IPS-11a (cell line): ENCODE results near the gene SERPINB1.

Experiments used
- H3K4me3 ChIP-seq: one replicate; pipeline ENCODE4 v1.5.1; 2013; ENCODE audit warnings: low read depth, low read length, control low read depth

SERPINB1 gene

GRCh38 chr6:2795162-2795561, 46.5 kb downstream of the SERPINB1 start:
- no peak overlapping the region for H3K4me3 ChIP-seq

GRCh38 chr6:2794171-2794730, 47.4 kb downstream of the SERPINB1 start:
- H3K4me3 ChIP-seq = no peak overlapping the region

DNA sequence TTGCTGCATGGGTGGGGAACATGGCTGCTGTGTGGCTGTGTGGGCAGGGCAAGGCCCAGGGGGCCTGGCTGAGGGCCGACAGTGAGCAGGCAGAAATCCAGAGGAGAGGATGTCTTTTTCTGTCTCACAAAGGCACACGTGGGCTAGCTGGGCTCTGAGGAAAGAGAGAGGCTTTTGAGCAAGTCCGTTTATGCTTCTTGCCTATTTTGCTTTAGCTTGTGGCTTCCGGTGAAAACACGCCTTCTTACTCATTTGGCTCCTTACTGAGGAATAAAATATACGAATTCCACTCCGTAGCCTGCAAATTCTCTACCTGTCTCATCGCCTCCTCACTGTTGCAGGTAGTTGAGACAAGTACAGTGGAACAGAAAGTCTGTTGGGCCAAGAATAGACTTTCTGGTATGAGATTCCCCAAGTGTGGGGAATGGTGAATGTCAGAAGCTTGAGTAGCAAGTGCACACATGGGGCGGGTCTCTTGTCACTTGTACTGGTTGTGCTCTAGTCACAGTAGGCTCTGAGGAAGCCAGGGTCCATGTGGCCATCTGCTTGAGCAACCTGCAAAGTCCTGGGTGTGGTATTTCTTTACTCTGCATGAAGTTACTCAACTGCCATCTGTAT, 48.0 kb downstream of the SERPINB1 start:
- no peak overlapping the region for H3K4me3 ChIP-seq

DNA sequence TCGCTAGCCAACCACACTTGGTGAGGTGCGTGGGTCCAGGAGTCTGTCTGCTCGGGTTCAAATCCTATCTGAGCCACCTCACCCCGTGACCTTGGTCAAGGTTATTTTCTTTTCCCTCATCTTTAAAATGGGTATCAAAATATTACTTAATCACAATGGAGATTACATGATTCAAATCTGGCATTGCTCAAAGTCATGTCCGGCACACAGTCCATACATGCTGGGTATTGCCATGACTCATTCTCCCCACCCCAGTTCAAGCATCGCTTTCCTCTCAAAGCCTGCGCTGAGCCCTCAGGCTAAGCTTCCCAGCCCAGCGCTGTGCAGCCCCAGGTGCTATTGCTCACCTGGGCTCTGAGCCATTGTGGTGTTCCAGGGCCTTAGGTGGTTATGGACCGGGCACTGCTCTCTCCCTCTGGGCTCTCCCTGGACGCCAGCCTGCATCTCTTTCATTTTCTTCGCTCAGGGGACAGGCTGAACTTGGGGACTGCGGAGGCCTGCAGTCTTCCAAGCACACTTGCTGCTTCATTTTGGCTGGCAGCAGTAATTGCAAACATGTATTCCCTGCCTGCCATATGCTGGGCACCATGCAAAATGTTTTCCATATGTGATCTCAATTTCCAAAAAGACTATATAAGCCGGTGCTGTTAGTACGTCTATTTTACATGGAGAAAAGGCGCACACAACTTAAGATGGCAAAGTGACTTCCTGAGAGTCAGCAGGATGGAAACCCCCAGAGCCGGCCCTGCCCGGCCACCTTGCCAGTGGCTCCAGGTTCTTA, 49.1 kb downstream of the SERPINB1 start:
- H3K4me3 ChIP-seq = no peak overlapping the region

DNA sequence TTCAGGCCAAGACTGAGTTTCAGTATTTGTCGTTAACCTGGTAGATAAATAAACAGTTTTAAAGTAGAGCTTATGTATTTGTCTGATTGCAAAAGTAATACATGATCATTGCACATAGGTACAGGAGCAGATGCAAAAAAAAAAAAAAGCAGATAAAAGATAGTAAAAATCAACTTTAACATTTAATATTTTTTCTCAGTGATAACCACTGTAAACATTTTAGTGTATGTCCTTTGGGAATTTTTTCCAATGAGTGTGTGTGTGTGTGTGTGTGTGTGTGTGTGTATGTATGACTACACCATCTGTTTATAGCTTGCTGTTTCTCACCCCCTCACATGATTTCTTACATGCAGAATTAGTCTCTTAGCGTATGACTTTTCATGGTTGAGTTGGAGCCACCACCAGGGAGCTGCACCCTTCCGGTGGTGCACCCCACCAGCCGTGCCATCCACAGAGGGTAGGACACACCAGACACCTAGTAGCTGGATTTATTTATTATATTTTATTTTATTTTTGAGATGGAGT, 50.2 kb downstream of the SERPINB1 start:
- H3K4me3 ChIP-seq = no peak overlapping the region

DNA sequence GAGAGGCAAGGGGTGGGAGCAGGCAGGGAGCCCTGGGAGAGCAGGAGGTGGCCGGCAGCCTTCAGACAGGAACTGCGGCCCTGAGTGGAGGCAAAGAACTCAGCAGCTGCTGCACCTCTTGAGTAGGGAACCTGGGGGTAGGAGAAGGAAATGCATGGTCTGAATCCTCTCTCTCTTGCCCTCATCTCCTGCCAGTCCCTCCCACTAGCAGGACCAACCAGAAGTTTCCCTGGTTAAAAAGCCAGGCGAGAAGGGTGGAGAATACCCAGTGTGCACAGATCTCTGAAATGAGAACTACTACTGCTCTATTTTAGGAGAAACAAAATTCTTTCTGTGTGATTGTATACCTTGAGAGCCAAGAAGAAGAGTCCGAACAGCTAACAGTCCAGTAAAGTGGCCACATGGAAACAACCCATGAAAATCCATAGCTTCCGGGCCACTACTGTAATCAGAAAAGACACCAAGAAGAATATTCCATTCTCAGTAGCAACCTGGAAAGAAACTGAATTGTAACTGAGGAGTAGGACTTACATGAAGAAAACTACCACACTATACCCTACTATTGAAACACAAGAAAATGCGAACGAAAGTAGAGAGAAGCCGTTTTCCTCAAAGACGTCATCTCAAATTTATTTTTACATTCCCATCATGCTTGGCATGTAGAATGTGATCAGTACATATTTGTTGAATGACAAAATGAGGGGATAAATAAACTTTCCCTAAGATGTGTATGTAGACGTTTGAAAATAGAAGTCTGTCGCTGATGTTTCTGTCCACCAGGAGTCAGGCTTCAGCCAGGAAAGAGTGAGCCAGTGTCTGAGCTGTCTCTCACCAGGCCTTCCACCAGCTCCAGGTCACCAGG, 50.8 kb downstream of the SERPINB1 start:
- no peak overlapping the region for H3K4me3 ChIP-seq

DNA sequence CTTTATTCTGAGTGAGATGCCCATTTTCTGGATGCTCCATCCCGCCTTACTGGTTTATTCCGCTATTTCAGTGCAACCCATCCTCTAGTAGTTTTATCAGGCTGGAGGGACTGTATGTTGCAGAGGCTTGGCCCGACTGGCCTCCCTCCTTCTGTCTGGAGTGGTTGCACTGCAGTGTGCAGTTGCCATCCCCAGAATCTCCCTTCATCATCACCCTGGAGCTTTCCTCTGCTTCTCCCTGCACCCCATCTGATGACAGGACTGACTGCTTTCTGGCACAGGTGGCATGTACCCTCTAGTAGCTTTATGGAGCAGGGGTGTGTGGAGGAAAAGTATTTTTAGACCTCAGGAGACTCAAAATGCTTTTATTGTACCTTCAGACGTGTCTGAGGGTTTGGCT, 55.4 kb downstream of the SERPINB1 start:
- H3K4me3 ChIP-seq = no peak overlapping the region

DNA sequence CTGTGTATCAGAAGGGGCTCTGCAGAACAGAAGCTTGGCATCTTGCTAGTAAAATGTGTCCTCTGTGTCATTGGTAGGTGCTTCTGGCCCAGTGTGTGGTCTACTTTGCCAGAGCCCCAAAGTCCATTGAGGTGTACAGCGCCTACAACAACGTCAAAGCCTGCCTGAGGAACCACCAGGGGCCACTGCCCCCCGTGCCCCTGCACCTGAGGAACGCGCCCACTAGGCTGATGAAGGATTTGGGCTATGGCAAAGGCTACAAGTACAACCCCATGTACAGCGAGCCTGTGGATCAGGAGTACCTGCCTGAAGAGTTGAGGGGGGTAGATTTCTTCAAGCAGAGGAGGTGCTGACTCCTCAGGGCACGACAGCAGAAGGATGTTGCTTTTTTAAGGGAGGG, 56.7 kb downstream of the SERPINB1 start:
- no peak overlapping the region for H3K4me3 ChIP-seq

DNA sequence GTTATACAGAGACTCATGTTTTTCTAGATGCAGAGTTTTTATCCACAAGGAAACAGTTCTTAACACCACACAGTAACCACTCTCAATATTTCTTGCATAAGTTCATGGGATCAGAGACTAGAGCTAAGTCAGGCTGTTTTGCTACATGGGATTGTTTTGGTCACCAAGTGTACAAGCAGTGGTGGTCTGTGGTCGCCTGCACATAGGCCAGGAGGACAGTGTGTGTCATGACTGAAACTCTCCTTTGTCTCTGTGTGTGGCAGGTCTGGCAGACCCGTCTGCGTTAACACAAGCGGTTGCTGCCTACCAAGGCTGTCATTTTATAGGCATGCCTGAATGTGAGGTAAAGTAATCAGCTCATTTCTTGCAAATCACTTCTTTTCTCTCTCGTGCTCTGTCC, 57.6 kb downstream of the SERPINB1 start:
- no peak overlapping the region for H3K4me3 ChIP-seq

GRCh38 chr6:2783188-2783963, 58.3 kb downstream of the SERPINB1 start:
- no peak overlapping the region for H3K4me3 ChIP-seq

- no peak overlapping the region for H3K4me3 ChIP-seq
Observed at GRCh38 chr6:2782825-2783187, 58.9 kb downstream of the SERPINB1 start.

DNA sequence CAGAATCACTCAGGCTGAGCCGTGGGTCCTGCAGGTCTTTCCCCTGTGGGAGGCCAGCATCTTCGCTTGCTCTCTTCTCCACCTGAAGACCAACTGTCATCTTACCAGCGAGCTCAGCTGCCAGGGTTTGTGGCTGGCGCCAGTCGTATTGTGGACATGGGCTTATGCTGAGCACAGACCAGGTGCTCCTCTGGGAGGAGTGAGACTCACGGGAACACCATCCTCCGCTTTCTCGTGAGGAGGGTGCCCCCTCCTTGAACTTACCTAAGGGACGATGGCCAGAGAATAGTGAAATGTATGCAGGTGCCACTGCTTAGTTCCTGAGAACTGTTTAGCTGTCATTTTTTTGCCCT, 59.3 kb downstream of the SERPINB1 start:
- no peak overlapping the region for H3K4me3 ChIP-seq
